CD1c-positive myeloid dendritic cell (primary cell): ENCODE data around the gene DPY19L1.
"Not testable (repeated sequence)": the region's sequence is repeated elsewhere in the genome, so short reads cannot be mapped to it uniquely, and the experiment has no call there.

Experiments
- DNase-seq: peaks from one replicate; pipeline ENCODE4 v3.0.0-alpha.2; 2016; ENCODE audit errors: extremely low spot score

The DPY19L1 gene

DNA sequence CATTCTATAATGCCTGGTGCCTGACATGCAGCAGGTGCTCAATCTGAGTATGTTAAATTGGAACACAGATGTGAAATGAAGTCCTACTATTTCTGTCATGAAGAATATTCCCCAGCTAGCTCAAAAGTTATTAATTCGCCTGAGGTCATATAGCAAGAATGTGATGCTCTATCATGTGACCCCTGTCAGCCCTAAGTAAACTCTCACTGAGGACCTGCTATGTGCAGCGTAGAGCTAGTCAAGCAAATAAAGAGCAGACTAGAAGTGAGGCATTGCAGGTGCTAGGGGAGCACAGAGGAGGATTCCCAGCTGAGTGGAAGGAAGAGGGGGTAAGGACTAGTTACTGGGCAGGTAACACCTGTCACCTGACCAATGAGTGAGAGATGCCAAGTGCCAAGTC, 118.2 kb downstream of the DPY19L1 start:
- not testable (repeated sequence) for DNase-seq

DNA sequence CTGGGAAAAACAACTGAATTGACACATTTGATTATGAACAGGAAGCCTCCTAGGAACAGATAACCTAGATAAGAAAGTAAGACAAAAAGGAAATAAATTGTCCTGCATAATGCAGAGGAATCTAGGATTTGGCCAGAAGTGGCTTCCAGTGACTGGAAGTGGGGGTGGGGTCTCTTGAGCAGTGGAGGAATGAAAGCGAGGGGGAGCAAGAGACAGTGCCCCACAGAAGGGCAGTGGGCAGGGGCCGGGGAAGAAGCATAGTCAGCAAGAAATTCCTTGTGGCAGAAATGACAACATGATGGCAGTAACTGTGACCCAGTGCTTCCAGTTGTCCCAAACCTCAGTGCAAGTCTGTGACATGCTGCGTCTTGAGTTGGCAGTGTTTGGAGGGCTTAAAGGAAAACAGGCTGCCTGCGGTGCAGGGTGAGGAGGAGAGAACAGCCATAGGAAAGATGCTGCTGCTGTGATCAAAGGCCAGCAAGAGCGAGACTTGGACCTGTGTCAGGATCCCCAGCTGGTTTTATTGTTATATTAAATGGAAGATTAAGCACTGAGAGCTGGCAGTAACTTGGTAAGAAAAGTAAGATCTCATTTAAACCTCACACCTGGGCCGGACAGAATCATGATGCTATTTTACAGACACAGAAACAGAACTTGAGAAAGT, 119.0 kb downstream of the DPY19L1 start:
- not testable (repeated sequence) for DNase-seq

DNA sequence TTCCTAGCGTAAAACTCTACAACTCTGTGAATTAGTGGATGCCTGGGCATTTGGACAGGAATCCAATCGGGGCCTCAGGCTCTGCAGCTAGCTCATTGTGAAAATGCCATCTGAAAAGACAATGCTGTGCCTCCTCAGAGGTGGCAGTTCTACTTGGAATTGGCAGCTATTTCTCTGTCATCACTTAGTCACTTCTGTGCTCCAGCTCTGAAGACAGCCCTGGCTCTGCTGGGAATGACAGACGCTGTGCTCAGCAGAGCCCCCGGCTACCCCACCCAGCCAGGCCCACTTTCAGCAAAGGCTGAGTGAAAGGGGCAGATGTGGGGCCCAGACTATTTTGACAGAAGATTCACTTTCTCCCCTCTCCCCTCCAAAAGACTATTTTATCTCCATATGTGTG, 119.8 kb downstream of the DPY19L1 start:
- DNase-seq: not testable (repeated sequence)

DNA sequence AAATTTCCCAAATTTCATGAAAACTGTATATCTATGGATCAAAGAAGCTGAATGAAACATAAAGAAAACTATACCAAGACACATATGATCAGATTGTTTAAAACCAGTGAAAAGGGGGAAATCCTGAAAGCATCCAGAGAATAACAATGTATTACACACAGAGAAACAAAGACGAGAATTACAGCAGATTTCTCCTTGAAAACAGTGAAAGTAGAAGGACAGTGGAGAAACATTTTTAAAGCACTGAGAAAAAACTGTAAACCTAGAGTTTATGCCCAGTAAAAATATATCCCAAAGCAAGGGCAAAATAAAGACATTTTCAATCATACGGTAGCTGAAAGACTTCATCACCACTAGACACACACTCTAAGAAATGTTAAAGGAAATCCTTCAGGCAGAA, 121.0 kb downstream of the DPY19L1 start:
- DNase-seq: no peak

DNA sequence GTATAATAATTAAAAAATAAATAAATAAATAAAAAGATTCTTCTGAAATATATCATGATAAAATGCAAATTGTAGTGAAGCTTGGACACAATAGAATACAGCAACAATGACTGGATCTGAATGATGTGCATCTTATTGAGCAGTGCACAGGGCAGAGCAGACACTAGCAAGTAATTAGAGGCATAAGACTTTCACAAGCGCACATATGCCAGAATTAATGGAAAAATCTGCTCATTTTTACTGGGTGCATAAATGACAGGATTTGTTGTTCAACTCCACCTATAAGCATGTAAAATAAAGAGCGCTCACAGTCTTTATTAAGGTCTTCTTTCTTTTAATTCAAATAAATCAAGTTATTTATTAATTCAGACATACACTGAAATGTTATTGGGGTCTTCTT, 125.0 kb downstream of the DPY19L1 start:
- no peak for DNase-seq

DNA sequence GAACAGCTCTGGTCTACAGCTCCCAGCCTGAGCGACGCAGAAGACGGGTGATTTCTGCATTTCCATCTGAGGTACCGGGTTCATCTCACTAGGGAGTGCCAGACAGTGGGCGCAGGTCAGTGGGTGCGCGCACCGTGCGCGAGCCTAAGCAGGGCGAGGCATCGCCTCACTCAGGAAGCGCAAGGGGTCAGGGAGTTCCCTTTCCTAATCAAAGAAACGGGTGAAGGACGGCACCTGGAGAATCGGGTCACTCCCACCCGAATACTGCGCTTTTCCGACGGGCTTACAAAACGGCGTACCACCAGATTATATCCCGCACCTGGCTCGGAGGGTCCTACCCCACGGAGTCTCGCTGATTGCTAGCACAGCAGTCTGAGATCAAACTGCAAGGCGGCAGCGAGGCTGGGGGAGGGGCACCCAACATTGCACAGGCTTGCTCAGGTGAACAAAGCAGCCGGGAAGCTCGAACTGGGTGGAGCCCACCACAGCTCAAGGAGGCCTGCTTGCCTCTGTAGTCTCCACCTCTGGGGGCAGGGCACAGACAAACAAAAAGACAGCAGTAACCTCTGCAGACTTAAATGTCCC, 130.9 kb downstream of the DPY19L1 start:
- DNase-seq: not testable (repeated sequence)

DNA sequence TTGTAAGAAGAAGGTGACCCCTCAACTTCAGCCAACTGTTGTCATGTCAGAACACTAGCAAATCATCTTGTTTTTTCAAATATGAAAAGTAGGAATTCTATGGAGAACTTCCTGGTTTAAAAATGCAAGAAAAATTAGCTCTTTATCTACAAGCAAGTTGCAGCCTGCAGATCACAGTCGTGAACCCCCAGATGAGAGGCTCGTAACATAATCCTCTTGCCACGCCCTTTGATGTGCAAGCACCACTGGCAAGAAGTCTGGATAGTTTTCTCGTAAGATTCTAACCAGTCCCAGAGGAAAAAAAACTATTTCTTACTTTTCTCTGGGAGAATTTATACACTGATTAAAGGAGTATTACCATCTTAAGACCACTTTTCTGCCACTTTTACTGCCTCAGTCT, 132.3 kb downstream of the DPY19L1 start:
- DNase-seq: no peak

DNA sequence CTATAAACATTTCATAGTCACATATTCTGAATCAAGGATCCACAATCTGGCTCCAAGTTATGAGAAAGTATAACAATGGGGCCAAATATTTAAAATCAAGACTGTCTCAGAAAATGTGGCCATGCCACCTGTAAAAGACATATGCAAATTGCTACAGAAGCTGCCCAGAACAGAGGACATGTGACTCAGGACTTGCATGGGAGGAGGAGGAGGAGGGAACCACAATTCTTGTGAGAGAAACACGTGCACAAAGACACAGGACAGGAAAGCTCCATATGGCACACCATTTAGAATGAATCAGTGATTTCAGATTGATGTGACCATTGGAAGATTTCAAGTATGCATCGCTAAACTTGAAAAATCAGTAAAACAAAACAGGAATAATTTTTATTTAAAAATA, 133.4 kb downstream of the DPY19L1 start:
- not testable (repeated sequence) for DNase-seq

DNA sequence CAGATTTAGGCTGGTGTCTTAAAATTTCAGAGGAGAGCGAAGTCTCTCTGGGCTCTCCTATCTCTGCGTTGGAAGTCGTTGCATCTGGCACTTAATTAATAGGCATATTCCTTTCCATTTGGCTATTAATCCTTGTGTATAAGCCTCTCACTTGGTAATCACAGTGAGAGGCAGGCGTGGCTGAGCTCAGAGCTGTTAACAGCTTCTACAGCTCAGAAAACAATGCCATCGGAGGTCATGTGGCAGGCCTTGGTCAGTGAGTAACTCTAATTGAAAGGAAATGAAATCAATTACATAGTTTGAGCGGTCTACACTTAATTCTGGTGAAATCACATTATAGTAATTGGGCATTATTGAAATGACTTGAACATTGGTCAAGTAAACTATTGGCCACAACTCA, 135.1 kb downstream of the DPY19L1 start:
- no peak for DNase-seq

DNA sequence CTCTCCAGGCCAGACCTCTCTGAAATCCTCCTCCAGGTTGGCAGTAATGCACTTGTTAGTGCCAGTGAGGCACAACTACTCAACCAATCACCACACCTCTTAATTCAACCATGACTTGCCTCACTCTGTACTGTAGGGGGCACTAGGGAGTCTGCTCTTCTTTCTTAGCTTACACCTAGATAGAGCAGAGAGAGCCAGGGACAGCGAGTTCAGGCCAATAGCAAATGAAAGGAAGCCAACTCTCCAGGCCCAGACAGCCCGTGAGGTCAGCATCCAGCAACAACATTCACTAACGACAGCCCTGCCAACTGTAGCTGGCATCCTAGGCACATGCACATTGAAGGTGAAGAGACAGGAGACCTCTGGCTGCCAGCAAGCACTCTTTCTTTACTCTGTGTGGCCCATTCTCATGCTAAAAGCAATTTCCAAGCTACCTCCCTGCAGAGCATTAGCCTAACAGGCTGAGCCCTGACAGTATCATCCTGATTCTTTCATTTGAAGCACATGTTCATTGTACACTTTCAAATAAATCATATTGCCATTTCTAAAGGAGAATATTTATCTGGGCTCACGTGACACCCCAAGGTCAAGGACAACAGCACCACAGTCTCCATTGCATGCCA, 136.3 kb downstream of the DPY19L1 start:
- DNase-seq: no peak

DNA sequence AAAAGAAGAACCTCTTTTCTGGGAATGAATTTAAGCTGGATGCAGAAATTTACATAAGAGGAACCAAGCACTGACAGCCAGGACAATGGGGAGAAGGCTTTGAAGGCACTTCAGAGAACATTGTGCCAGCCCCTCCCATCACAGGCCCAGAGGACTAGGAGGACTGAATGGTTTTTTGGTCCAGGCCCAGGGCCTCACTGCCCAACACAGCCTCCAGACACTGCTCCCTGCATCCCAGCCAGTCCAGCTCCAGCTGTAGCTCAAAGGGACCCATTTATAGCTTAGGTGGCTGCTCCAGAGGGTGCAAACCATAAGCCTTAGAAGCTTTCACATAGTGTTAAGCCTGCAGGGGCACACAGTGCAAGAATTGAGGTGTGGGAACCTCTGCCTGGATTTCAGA, 142.1 kb downstream of the DPY19L1 start:
- no peak for DNase-seq

DNA sequence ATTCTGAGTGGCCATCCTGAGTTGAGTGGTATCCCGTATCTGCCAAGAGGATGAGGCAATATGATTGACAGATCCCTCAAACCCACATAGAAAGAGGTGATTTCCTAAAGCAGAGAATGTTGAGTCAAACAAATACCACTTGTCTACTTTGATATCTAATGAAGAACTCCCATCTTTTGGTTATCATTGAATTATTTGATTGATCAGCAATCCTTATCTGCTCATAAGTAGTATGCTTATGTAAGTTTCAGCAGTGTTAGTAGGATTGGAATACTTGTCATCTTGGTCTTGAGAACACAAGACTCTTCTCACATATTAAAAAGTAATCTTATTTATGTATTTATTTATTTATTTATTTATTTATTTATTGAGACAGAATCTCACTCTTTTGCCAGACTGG, 147.3 kb downstream of the DPY19L1 start:
- DNase-seq: no peak

DNA sequence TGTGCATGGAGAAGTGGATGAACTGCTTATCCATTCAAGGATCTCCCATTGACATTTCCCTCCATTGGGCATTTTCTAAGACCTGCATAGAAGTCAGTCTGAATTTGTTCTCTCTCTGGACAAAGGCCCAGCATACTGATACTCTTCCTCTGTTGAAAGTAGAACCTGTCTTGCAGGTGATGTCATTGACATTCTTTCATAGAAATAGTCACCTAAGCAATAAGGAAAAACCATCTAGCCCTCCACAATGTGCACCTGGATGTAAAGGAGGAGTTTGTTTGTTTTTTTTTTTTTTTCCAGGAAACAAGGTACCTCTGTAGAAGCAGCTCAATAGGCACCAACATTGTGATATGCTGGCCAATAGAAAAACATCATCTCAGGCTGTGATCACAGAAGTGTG, 150.4 kb downstream of the DPY19L1 start:
- no peak for DNase-seq

DNA sequence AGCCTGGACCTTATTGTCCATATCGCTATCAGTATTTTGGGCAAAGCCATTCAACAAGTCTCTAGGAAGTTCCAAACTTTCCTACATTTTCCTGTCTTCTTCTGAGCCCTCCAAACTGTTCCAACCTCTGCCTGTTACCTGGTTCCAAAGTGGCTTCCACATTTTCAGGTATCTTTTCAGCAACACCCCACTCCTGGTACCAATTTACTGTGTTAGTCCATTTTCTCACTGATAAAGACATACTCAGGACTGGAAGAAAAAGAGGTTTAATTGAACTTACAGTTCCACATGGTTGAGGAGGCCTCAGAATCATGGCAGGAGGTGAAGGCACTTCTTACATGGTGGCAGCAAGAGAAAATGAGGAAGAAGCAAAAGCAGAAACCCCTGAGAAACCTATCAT, 153.4 kb downstream of the DPY19L1 start:
- not testable (repeated sequence) for DNase-seq

DNA sequence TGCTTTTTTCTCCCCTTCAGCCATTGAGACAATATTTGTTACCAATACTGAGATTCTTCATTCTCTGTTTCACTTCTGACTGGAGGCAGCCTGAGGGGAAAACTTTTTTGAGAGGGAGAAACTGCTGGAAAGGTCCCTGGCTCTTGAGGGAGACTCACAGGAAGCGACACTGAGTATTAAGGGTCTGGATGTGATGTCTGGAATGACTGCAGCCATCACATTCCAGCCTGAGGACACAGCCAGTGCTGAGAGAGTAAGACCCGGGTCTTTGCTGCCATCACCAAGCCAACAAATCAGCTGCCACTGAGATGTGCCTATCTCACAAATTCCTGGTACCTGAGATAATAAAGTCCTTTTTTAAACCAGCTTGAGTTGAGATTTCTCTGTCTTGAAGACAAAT, 157.4 kb downstream of the DPY19L1 start:
- no peak for DNase-seq

DNA sequence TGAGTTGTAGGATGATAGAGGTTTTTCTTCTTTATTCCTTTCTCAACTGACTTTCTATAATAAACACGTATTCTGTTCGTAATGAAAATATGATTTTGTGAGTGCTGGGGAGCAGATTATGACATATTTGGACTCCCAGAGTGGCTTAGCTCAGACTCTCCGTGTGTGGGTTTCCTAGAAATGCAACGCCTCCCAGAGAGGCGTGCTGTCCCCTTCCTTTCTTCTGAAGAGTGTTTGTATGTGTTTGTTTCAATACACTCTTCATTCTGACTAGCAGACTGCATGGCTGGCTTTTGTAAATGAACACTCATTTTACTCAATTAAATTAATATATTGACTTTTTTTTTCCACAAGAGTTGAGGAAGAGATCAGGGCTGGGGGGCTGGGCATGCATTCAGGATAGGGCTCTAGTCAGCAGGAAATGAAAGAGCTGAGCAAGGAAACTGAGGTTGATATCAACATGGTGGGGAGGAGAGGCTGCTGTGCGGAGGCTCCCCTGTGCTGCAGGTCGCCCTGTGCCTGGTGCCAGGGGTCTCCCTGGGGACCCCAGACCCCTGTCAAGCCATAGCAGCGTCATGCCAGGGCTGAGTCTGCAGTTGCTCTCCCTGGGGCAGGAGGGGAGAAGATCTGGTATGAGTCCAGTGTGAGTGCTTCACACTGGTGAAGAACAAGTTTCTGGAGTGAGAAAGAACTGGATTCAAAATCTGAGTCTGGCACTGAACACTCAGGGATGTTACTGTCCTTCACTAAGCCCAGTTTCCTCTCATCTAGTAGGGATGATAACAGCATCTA, 158.1 kb downstream of the DPY19L1 start:
- DNase-seq: not testable (repeated sequence)
